ENCODE data around the gene PRKG1.

DNA sequence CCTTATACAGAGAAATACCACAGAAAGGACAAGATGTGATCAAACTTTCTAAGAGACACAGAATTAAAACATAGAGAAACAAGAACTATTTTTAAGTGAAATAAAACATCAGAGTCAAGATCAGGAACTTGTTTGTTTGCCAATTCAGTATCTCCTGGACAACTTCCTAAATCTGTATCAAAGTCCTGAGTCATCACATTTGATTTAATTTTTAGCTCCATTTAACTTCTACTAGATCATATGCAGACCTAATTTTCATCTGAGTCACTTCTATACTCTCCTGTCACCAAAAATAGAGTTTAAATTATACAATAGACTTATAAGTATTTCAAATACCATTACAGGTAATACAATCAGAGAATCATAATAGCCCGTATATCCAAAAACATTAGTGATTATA lies 268.1 kb downstream of the PRKG1 start:
- TF ChIP-seq, protein P1, sequence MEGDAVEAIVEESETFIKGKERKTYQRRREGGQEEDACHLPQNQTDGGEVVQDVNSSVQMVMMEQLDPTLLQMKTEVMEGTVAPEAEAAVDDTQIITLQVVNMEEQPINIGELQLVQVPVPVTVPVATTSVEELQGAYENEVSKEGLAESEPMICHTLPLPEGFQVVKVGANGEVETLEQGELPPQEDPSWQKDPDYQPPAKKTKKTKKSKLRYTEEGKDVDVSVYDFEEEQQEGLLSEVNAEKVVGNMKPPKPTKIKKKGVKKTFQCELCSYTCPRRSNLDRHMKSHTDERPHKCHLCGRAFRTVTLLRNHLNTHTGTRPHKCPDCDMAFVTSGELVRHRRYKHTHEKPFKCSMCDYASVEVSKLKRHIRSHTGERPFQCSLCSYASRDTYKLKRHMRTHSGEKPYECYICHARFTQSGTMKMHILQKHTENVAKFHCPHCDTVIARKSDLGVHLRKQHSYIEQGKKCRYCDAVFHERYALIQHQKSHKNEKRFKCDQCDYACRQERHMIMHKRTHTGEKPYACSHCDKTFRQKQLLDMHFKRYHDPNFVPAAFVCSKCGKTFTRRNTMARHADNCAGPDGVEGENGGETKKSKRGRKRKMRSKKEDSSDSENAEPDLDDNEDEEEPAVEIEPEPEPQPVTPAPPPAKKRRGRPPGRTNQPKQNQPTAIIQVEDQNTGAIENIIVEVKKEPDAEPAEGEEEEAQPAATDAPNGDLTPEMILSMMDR (IDR thresholded peaks at IDR 0.05; ENCODE audit: insufficient read depth, low read length, poor library complexity, severe bottlenecking) = no peak
- TF ChIP-seq EZH2phosphoT487 (conservative IDR thresholded peaks at IDR 0.05; ENCODE audit: low read length) = no peak
